ENCODE measurements around the gene ASB2. TPM values are rescaled to one million over a fixed set of nuclear protein-coding genes. Genes with fewer than 3 reads are reported as not detected.

The ASB2 gene
- total and polyA plus RNA-seq, 2 of the 13 experiments (the other 11 are each of a cell fraction or from before 2014, with no cell fraction given) = 0.82 to 4.1 TPM

- TF ChIP-seq ZNF17 (CRISPR knock-in tag; IDR thresholded peaks at IDR 0.05) (no peak), MEIS2 (CRISPR knock-in tag; IDR thresholded peaks at IDR 0.05) (peak; percentile 35; the same call in 1 of the 2 replicates), ZSCAN21 (CRISPR knock-in tag; IDR thresholded peaks at IDR 0.05; ENCODE audit: borderline replicate concordance) (0 out of 2 replicates have a peak, but pooled peaks have one; percentile 21), ARNT2 (CRISPR knock-in tag; IDR thresholded peaks at IDR 0.05; ENCODE audit: low read depth) (peak; percentile 55; the same call in 1 of the 2 replicates), YEATS4 (CRISPR knock-in tag; IDR thresholded peaks at IDR 0.05; ENCODE audit: borderline replicate concordance) (peak; percentile 30; the same call in 1 of the 2 replicates), ARID4A (CRISPR knock-in tag; IDR thresholded peaks at IDR 0.05; ENCODE audit: borderline replicate concordance) (no peak)
- TF ChIP-seq, protein P1, sequence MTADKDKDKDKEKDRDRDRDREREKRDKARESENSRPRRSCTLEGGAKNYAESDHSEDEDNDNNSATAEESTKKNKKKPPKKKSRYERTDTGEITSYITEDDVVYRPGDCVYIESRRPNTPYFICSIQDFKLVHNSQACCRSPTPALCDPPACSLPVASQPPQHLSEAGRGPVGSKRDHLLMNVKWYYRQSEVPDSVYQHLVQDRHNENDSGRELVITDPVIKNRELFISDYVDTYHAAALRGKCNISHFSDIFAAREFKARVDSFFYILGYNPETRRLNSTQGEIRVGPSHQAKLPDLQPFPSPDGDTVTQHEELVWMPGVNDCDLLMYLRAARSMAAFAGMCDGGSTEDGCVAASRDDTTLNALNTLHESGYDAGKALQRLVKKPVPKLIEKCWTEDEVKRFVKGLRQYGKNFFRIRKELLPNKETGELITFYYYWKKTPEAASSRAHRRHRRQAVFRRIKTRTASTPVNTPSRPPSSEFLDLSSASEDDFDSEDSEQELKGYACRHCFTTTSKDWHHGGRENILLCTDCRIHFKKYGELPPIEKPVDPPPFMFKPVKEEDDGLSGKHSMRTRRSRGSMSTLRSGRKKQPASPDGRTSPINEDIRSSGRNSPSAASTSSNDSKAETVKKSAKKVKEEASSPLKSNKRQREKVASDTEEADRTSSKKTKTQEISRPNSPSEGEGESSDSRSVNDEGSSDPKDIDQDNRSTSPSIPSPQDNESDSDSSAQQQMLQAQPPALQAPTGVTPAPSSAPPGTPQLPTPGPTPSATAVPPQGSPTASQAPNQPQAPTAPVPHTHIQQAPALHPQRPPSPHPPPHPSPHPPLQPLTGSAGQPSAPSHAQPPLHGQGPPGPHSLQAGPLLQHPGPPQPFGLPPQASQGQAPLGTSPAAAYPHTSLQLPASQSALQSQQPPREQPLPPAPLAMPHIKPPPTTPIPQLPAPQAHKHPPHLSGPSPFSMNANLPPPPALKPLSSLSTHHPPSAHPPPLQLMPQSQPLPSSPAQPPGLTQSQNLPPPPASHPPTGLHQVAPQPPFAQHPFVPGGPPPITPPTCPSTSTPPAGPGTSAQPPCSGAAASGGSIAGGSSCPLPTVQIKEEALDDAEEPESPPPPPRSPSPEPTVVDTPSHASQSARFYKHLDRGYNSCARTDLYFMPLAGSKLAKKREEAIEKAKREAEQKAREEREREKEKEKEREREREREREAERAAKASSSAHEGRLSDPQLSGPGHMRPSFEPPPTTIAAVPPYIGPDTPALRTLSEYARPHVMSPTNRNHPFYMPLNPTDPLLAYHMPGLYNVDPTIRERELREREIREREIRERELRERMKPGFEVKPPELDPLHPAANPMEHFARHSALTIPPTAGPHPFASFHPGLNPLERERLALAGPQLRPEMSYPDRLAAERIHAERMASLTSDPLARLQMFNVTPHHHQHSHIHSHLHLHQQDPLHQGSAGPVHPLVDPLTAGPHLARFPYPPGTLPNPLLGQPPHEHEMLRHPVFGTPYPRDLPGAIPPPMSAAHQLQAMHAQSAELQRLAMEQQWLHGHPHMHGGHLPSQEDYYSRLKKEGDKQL (CRISPR knock-in tag; IDR thresholded peaks at IDR 0.05; ENCODE audit: low read depth) = 0 out of 2 replicates have a peak, but pooled peaks have one; percentile 20
- TF ChIP-seq, protein P2, sequence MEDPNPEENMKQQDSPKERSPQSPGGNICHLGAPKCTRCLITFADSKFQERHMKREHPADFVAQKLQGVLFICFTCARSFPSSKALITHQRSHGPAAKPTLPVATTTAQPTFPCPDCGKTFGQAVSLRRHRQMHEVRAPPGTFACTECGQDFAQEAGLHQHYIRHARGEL (CRISPR knock-in tag; IDR thresholded peaks at IDR 0.05) = no peak
- TF ChIP-seq, protein P3, sequence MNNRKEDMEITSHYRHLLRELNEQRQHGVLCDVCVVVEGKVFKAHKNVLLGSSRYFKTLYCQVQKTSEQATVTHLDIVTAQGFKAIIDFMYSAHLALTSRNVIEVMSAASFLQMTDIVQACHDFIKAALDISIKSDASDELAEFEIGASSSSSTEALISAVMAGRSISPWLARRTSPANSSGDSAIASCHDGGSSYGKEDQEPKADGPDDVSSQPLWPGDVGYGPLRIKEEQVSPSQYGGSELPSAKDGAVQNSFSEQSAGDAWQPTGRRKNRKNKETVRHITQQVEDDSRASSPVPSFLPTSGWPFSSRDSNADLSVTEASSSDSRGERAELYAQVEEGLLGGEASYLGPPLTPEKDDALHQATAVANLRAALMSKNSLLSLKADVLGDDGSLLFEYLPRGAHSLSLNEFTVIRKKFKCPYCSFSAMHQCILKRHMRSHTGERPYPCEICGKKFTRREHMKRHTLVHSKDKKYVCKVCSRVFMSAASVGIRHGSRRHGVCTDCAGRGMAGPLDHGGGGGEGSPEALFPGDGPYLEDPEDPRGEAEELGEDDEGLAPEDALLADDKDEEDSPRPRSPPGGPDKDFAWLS (CRISPR knock-in tag; IDR thresholded peaks at IDR 0.05; ENCODE audit: borderline replicate concordance) = no peak
- TF ChIP-seq, protein P4, sequence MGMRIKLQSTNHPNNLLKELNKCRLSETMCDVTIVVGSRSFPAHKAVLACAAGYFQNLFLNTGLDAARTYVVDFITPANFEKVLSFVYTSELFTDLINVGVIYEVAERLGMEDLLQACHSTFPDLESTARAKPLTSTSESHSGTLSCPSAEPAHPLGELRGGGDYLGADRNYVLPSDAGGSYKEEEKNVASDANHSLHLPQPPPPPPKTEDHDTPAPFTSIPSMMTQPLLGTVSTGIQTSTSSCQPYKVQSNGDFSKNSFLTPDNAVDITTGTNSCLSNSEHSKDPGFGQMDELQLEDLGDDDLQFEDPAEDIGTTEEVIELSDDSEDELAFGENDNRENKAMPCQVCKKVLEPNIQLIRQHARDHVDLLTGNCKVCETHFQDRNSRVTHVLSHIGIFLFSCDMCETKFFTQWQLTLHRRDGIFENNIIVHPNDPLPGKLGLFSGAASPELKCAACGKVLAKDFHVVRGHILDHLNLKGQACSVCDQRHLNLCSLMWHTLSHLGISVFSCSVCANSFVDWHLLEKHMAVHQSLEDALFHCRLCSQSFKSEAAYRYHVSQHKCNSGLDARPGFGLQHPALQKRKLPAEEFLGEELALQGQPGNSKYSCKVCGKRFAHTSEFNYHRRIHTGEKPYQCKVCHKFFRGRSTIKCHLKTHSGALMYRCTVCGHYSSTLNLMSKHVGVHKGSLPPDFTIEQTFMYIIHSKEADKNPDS (CRISPR knock-in tag; IDR thresholded peaks at IDR 0.05) = no peak
Measured at GRCh38 chr14:93939304-93940229, 36.8 kb downstream of the ASB2 start (continued).
